SK-N-SH treated with all-trans-retinoic acid at 6 μM for 48 hours (cell line): ENCODE results near the gene UBA1.

Experiments
- ATAC-seq: fragments of 200-7000 bp; cut with Tn5 transposase; 3 replicates; pipeline ENCODE4 v1.9.1; 2020; ENCODE audit warnings: mild to moderate bottlenecking, moderate library complexity
- ARNTL ChIP-seq: fragments of 450-650 bp; formaldehyde crosslinking; IDR thresholded peaks from 2 replicates; pipeline ENCODE4 v1.5.0; 2020; ENCODE audit warnings: low read depth, mild to moderate bottlenecking, moderate library complexity, borderline replicate concordance
- CSDC2 ChIP-seq: fragments of 250-450 bp; sonication (Bioruptor Pico); IDR thresholded peaks from 2 replicates; pipeline ENCODE4 v1.5.0; 2020; ENCODE audit warnings: mild to moderate bottlenecking, moderate library complexity
- ESRRG ChIP-seq: fragments of 250-450 bp; sonication (Bioruptor Pico); IDR thresholded peaks from 2 replicates; pipeline ENCODE4 v1.6.1; 2021; ENCODE audit warnings: mild to moderate bottlenecking
- GLIS3 ChIP-seq: fragments of 250-450 bp; sonication (Bioruptor Pico); IDR thresholded peaks from 2 replicates; pipeline ENCODE4 v1.5.0; 2020; ENCODE audit warnings: mild to moderate bottlenecking, moderate library complexity
- ISL1 ChIP-seq: fragments of 250-450 bp; sonication (Bioruptor Pico); IDR thresholded peaks from 2 replicates; pipeline ENCODE4 v2.1.2; 2022; ENCODE audit warnings: mild to moderate bottlenecking, moderate library complexity
- PPARA ChIP-seq: fragments of 250-450 bp; sonication (Bioruptor Pico); IDR thresholded peaks from 2 replicates; pipeline ENCODE4 v1.5.0; 2020; ENCODE audit warnings: mild to moderate bottlenecking, borderline replicate concordance
- RARB ChIP-seq: fragments of 250-450 bp; sonication (Bioruptor Pico); IDR thresholded peaks from 2 replicates; pipeline ENCODE4 v1.8.0; 2021; ENCODE audit warnings: mild to moderate bottlenecking, moderate library complexity
- SNAI2 ChIP-seq: fragments of 250-450 bp; sonication (Bioruptor Pico); IDR thresholded peaks from 2 replicates; pipeline ENCODE4 v1.5.0; 2020; ENCODE audit warnings: mild to moderate bottlenecking, moderate library complexity
- TCF4 ChIP-seq: fragments of 250-450 bp; sonication (Bioruptor Pico); IDR thresholded peaks from 2 replicates; pipeline ENCODE4 v1.8.0; 2021; ENCODE audit warnings: mild to moderate bottlenecking, moderate library complexity, borderline replicate concordance
- TOX ChIP-seq: fragments of 250-450 bp; sonication (Bioruptor Pico); IDR thresholded peaks from 2 replicates; pipeline ENCODE4 v1.8.0; 2021; ENCODE audit warnings: mild to moderate bottlenecking, moderate library complexity, borderline replicate concordance
- ZC3H10 ChIP-seq: fragments of 250-450 bp; sonication (Bioruptor Pico); IDR thresholded peaks from 2 replicates; pipeline ENCODE4 v1.5.1; 2021; ENCODE audit warnings: mild to moderate bottlenecking, moderate library complexity
- ZFP3 ChIP-seq: fragments of 250-450 bp; sonication (Bioruptor Pico); IDR thresholded peaks from 2 replicates; pipeline ENCODE4 v1.5.0; 2020; ENCODE audit warnings: mild to moderate bottlenecking, moderate library complexity
- ZFP30 ChIP-seq: fragments of 450-650 bp; formaldehyde crosslinking; IDR thresholded peaks from 2 replicates; pipeline ENCODE4 v1.5.0; 2022; ENCODE audit warnings: mild to moderate bottlenecking, moderate library complexity
- ZNF565 ChIP-seq: fragments of 450-650 bp; formaldehyde crosslinking; conservative IDR thresholded peaks from 2 replicates; pipeline ENCODE4 v1.5.0; 2020; ENCODE audit warnings: low read depth, mild to moderate bottlenecking, moderate library complexity
- ZNF70 ChIP-seq: fragments of 450-650 bp; formaldehyde crosslinking; IDR thresholded peaks from 2 replicates; pipeline ENCODE4 v1.5.0; 2020; ENCODE audit warnings: mild to moderate bottlenecking, moderate library complexity
- ZNF8 ChIP-seq: fragments of 450-650 bp; formaldehyde crosslinking; IDR thresholded peaks from 2 replicates; pipeline ENCODE4 v1.5.0; 2020; ENCODE audit warnings: mild to moderate bottlenecking, moderate library complexity
- TF ChIP-seq, protein P1 (sequence below): fragments of 250-450 bp; sonication (Bioruptor Pico); IDR thresholded peaks from 2 replicates; pipeline ENCODE4 v1.5.1; 2021; ENCODE audit warnings: mild to moderate bottlenecking, moderate library complexity
- TF ChIP-seq, protein P2 (sequence below): fragments of 250-450 bp; sonication (Bioruptor Pico); IDR thresholded peaks from 2 replicates; pipeline ENCODE4 v1.5.0; 2020; ENCODE audit warnings: mild to moderate bottlenecking, moderate library complexity
- TF ChIP-seq, protein P3 (sequence below): fragments of 250-450 bp; sonication (Bioruptor Pico); IDR thresholded peaks from 2 replicates; pipeline ENCODE4 v1.8.0; 2020; ENCODE audit warnings: mild to moderate bottlenecking, moderate library complexity, borderline replicate concordance
- TF ChIP-seq, protein P4 (sequence below): fragments of 250-450 bp; sonication (Bioruptor Pico); IDR thresholded peaks from 2 replicates; pipeline ENCODE4 v1.5.1; 2020; ENCODE audit warnings: low read depth, mild to moderate bottlenecking, moderate library complexity

The UBA1 gene

DNA sequence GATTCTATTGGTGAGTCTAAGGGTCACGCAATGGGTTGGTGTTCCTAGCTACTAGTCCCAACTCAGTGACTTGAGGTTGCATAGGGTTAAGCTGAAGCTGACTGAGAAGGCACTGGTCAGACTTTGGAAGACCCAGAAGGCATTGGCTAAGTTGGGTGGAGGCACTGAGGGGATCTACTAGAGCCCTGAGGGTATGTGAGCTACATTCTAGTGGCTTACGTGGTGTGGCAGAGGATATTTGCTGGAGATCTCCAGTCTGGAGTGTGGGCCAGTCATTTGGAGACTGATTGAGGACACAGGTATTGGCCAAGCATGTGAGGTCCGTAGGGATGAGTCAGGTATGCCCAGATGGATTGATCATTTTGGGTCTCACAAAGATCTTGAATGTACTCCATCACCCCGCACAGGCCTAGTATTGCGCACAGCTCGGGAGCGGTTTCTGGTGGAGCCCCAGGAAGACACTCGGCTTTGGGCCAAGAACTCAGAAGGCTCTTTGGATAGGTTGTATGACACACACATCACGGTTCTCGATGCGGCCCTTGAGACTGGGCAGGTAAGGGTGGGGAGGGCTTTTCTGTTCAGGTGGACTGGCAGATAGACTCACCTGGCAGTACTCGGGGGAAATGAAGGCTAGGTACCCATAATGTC, 46.4 kb downstream of the UBA1 start:
- TF ChIP-seq, protein P1, sequence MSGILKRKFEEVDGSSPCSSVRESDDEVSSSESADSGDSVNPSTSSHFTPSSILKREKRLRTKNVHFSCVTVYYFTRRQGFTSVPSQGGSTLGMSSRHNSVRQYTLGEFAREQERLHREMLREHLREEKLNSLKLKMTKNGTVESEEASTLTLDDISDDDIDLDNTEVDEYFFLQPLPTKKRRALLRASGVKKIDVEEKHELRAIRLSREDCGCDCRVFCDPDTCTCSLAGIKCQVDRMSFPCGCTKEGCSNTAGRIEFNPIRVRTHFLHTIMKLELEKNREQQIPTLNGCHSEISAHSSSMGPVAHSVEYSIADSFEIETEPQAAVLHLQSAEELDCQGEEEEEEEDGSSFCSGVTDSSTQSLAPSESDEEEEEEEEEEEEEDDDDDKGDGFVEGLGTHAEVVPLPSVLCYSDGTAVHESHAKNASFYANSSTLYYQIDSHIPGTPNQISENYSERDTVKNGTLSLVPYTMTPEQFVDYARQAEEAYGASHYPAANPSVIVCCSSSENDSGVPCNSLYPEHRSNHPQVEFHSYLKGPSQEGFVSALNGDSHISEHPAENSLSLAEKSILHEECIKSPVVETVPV (CRISPR knock-in tag): no peak
- TF ChIP-seq, protein P2, sequence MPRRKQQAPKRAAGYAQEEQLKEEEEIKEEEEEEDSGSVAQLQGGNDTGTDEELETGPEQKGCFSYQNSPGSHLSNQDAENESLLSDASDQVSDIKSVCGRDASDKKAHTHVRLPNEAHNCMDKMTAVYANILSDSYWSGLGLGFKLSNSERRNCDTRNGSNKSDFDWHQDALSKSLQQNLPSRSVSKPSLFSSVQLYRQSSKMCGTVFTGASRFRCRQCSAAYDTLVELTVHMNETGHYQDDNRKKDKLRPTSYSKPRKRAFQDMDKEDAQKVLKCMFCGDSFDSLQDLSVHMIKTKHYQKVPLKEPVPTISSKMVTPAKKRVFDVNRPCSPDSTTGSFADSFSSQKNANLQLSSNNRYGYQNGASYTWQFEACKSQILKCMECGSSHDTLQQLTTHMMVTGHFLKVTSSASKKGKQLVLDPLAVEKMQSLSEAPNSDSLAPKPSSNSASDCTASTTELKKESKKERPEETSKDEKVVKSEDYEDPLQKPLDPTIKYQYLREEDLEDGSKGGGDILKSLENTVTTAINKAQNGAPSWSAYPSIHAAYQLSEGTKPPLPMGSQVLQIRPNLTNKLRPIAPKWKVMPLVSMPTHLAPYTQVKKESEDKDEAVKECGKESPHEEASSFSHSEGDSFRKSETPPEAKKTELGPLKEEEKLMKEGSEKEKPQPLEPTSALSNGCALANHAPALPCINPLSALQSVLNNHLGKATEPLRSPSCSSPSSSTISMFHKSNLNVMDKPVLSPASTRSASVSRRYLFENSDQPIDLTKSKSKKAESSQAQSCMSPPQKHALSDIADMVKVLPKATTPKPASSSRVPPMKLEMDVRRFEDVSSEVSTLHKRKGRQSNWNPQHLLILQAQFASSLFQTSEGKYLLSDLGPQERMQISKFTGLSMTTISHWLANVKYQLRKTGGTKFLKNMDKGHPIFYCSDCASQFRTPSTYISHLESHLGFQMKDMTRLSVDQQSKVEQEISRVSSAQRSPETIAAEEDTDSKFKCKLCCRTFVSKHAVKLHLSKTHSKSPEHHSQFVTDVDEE: no peak
- TF ChIP-seq SNAI2 (no peak), ARNTL (CRISPR knock-in tag) (no peak), TCF4 (CRISPR knock-in tag) (no peak), ZFP30 (CRISPR knock-in tag) (no peak), ZNF70 (CRISPR knock-in tag) (no peak), ZFP3 (CRISPR knock-in tag) (no peak), RARB (no peak), ZNF8 (CRISPR knock-in tag) (no peak), ISL1 (CRISPR knock-in tag) (no peak), PPARA (CRISPR knock-in tag) (no peak), CSDC2 (CRISPR knock-in tag) (no peak), ZNF565 (CRISPR knock-in tag) (no peak), TOX (CRISPR knock-in tag) (no peak), ESRRG (CRISPR knock-in tag) (no peak), ZC3H10 (CRISPR knock-in tag) (no peak)
- TF ChIP-seq, protein P3, sequence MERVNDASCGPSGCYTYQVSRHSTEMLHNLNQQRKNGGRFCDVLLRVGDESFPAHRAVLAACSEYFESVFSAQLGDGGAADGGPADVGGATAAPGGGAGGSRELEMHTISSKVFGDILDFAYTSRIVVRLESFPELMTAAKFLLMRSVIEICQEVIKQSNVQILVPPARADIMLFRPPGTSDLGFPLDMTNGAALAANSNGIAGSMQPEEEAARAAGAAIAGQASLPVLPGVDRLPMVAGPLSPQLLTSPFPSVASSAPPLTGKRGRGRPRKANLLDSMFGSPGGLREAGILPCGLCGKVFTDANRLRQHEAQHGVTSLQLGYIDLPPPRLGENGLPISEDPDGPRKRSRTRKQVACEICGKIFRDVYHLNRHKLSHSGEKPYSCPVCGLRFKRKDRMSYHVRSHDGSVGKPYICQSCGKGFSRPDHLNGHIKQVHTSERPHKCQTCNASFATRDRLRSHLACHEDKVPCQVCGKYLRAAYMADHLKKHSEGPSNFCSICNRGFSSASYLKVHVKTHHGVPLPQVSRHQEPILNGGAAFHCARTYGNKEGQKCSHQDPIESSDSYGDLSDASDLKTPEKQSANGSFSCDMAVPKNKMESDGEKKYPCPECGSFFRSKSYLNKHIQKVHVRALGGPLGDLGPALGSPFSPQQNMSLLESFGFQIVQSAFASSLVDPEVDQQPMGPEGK (CRISPR knock-in tag): no peak
- TF ChIP-seq, all 23 proteins: peak for 0
- no peak for ATAC-seq

DNA sequence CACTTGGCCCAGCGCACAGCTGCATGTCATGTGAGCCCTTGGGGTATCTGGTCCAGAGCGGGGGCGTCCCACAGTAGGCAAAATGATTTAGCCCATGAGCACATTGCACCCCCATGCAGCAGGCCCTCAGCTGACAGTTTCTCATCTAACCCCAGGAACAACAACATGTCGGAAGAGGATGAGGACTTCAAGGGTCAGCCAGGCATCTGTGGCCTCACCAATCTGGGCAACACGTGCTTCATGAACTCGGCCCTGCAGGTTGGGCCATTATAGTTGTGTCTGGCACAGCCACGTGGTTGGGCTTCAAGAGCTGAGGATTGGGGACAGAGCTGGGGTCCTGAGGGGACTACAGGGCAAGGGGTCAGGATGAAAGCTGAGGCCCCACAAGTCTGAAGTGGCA, 47.0 kb downstream of the UBA1 start:
- ATAC-seq: no peak
- TF ChIP-seq, protein P4, sequence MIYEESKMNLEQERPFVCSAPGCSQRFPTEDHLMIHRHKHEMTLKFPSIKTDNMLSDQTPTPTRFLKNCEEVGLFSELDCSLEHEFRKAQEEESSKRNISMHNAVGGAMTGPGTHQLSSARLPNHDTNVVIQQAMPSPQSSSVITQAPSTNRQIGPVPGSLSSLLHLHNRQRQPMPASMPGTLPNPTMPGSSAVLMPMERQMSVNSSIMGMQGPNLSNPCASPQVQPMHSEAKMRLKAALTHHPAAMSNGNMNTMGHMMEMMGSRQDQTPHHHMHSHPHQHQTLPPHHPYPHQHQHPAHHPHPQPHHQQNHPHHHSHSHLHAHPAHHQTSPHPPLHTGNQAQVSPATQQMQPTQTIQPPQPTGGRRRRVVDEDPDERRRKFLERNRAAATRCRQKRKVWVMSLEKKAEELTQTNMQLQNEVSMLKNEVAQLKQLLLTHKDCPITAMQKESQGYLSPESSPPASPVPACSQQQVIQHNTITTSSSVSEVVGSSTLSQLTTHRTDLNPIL (CRISPR knock-in tag): no peak
- no peak for TF ChIP-seq ZFP30 (CRISPR knock-in tag)
- TF ChIP-seq, protein P3 (CRISPR knock-in tag): no peak
- no peak for TF ChIP-seq ZC3H10 (CRISPR knock-in tag)
- no peak for TF ChIP-seq SNAI2
- no peak for TF ChIP-seq TCF4 (CRISPR knock-in tag)
- TF ChIP-seq RARB: no peak
- no peak for TF ChIP-seq GLIS3 (CRISPR knock-in tag)
- TF ChIP-seq ARNTL (CRISPR knock-in tag): no peak
- TF ChIP-seq PPARA (CRISPR knock-in tag): no peak
- TF ChIP-seq ISL1 (CRISPR knock-in tag): no peak
- no peak for TF ChIP-seq TOX (CRISPR knock-in tag)
